ENCODE measurements around the gene FOXP3.

Gene FOXP3

DNA sequence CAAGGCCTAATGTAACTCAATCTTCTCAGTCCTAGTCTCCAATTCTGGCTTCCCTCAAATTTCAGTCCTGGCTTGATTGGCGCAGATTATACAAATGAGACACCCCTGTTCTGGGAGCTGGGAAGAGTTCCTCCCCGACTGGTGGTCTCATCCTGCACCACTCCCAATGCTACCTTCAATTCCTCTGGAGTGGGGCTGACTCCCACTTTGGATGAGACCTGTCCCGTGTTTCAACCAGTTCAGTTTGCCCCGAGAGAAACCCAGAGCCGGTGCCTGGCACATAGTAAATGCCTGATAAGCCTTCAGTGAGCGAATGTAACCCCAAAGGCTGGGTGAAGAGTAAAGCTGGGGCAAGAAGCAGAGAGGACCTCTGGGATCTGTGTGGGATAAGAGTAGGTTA, 60.5 kb downstream of the FOXP3 start:
- Mint-ChIP-seq H3K4me3 (no peak overlapping the region), H3K36me3 (no peaks in the 10 kb centered on the region), H3K27me3 (no peaks in the 10 kb centered on the region), H3K27ac (no peak overlapping the region), H3K9me3 (no peaks in the 10 kb centered on the region), H3K4me1 (peaks cover 10% of the 10 kb centered on the region)
- ATAC-seq = no peak

DNA sequence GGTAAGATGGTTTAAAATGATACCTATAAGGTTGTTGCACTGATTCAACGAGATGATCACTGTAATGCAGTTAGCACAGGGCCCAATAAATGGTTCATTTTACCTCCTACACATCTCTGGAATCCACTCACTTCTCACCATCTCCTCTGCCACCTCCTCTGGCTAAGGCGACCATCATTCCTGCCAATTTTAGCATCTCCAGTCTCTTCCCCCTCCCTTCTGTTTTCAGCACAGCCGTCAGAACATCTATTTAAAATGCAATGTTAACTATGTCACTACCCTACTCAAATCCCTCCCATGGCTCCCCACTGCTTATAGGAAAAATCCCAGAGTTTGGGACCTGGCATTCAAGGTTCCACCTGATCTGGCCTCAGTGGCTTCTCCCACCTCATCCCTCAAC, 61.0 kb downstream of the FOXP3 start:
- ATAC-seq = no peak
- H3K27me3 Mint-ChIP-seq = no peaks in the 10 kb centered on the region
- H3K9me3 Mint-ChIP-seq = no peaks in the 10 kb centered on the region
- no peaks in the 10 kb centered on the region for H3K36me3 Mint-ChIP-seq
- H3K4me1 Mint-ChIP-seq = peaks cover 14% of the 10 kb centered on the region
- no peak overlapping the region for H3K4me3 Mint-ChIP-seq
- no peak overlapping the region for H3K27ac Mint-ChIP-seq

DNA sequence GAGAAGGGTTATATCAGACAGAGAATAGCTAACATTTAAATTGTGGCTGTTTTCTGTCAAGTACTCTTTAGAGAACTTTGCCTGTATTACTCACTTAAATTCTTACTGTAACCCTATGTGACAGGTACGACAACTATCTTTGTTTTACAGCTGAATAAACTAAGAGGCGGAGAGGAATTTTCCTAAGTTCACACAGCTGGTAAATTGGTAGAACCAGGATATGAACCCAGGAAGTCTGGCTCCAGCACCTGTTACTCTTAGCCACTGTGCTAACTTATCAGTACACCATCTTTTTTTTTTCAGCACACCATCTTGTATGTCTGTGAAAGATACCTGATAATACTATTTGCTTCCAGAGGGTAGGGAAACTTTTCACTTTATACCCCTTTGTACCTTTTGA, 62.5 kb downstream of the FOXP3 start:
- H3K9me3 Mint-ChIP-seq = no peaks in the 10 kb centered on the region
- H3K27ac Mint-ChIP-seq = no peak overlapping the region
- H3K27me3 Mint-ChIP-seq = no peaks in the 10 kb centered on the region
- no peak for ATAC-seq
- H3K4me3 Mint-ChIP-seq = no peak overlapping the region
- H3K36me3 Mint-ChIP-seq = no peaks in the 10 kb centered on the region
- peaks cover 21% of the 10 kb centered on the region for H3K4me1 Mint-ChIP-seq
